ENCODE data around the gene THADA.
A peak's percentile ranks its signal among the peaks of the same experiment; 100 is the strongest.
"Not testable (repeated sequence)": the region's sequence is repeated elsewhere in the genome, so short reads cannot be mapped to it uniquely, and the experiment has no call there.

The THADA gene

DNA sequence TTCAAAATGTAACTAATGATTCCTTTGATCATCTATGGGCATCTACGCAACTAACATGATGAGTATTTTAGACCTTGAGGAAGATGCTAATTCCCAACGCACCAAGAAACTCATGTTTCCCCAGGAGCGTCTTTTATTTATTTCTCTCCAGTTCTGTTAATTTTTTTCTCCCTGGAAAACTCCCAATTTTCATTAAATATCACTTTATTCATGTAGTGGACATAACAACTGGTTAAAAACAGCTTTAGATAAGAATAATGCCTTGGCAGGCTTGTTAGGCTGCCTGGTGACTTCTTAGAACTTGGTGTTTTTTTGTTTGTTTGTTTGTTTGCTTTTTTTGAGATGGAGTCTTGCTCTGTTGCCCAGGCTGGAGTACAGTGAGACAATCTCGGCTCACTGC is 306.5 kb downstream of the THADA start:
- DNase-seq = no peak

DNA sequence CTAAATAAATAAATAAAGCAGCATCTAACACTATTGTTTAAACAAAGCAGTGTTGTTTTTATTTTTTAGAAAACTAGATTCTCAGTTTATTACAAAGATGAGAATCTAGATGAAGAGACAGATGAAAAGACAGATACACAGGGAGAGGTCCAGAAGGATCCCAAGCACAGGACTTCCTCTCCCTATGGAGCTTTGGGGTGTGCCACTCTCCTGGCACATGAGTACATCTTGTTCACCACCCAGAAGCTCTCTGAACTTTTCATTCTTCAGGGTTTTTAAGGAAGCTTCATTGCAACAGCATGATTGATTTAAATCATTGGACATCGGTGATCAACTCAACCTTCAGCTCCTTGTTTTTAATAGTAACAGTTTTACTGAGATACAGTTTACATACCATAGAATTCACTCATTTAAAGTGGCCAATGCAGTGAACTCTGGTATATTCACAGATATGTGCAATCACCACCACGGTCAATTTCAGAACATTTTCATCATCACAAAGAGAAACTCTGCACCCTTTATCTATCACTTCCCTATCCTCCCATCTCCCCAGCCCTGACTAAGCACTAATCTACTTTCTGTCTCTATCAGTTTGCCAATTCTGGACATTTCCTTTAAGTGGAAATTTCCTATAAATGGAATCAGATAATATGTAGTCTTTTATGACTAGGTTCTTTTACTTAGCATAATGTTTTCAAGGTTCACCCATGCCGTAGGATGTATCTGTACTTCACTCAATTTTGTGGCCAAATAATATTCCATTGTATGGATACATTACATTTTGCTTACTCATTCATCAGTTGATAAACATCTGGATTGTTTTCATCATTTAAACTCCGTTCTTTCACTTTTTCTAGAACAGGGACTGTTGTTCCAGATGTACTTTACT is 307.2 kb downstream of the THADA start:
- DNase-seq = no peak

DNA sequence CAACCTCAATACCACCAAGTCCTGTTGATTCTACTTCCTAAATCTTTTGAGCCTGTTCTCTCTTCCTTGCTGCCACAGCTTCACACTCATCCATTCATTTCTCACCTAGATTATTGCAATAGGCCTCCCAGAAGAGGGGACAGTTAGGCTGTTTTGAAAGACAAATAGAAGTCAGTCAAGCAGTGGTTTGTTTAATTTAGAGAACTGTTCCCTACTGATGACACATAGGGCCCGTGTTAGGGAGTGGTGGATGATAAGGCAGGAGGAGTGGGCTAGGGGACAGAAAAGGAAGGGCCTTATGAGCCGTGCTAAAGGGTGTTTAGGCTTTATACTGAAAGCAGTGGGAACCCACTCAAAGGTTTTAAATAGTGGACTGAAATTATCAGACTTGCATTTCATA is 309.9 kb downstream of the THADA start:
- DNase-seq = no peak

DNA sequence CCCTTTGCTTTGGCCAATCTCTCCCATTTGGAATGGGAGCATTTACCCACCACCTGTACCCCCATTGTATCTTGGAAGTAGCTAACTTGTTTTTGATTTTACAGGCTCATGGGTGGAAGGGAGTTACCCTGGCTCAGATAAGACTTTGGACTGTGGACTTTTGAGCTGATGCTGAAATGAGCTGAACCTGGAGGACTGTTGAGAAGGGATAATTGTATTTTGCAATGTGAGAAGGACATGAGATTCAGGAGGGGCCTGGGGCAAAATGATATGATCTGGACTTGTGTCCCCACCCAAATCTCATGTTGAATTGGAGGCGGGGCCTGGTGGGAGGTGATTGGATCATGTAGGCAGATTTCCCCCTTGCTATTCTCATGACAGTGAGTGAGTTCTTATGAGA is 310.9 kb downstream of the THADA start:
- no peak for DNase-seq

DNA sequence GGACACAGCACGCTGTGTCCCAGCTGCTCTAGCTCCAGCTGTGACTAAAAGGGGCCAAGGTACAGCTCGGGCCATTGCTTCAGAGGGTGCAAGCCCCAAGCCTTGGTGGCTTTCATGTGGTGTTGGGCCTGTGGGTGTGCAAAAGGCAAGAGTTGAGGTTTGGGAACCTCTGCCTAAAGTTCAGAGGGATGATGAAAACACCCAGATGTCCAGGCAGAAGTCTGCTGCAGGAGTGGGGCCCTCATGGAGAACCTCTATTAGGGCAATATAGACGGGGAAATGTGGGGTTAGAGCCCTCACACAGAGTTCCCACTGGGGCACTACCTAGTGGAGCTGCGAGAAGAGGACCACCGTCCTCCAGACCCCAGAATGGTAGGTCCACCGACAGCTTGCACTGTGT is 311.5 kb downstream of the THADA start:
- not testable (repeated sequence) for DNase-seq

DNA sequence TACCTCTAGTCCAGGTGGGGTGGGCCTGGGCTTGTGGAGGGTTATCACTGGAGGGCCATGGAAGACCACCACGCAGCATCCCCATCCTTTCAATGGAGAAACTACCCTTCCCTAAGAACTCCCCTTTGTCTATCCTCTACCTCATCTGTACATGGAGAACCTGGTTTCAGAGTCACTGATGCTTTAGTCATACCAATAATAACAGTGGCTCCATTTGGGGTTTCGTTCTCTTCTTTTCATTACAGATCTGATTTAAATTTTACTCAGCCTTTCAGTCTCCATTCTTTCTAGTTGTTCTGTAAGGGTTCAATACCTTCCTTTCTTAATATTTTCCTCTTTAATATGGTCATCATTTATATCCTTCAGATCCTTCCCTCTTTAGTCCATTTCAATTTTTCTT is 314.8 kb downstream of the THADA start:
- DNase-seq = no peak

DNA sequence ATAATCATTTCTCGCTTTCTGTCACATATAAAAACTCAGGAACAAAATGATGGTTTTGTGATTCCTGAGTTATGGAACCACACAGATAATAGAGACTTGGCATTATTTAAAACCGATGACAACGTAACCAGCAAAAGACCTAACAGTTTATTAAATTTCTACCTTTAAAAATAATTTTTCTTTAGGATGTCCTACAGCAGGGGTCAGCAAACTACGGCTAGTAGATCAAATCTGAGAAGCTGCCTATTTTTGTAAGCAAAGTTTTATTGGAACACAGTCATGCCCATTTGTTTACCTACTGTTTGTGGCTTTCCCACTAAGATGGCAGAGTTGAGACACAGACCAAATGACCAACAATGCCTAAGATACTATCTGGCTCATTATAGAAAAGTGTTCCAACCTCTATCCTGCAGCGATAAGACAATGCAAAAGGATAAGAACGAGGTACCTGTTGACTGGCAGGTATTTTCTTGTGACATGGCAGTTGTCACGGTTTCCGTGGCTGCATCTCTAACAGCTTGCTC is 316.5 kb downstream of the THADA start:
- no peak for DNase-seq

DNA sequence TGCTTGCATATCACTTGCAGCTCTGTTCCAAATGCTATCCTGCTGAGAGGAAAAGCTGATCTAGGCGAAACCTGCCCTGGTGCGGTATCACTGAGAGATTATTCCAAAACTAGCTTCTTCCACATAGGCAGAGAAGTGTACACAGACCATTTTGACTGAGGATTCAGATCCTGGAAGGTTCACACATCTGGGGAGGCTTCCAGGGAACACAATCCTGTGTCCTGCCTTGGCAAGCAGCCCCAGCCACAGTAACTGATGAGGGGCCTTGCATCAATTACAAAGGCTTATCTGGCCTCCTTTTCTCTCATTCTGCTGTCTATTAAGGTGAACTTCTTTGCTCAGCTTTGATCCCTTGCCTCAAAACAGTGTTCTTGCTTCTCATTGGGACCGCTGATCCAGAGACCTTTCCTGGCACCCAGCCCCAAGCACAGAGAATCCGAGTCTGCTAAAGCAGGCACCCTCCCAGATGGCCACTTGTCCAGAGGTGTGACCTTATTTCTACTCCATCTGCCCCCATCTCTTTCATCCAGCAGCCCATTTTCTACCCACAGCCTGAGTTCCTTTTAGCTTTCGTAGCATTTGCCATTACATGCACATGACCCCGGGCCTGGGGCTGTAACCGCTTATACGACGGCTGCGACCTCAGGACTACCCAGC is 317.1 kb downstream of the THADA start:
- peak in 1 of 2 experiments; percentile 28 for DNase-seq

DNA sequence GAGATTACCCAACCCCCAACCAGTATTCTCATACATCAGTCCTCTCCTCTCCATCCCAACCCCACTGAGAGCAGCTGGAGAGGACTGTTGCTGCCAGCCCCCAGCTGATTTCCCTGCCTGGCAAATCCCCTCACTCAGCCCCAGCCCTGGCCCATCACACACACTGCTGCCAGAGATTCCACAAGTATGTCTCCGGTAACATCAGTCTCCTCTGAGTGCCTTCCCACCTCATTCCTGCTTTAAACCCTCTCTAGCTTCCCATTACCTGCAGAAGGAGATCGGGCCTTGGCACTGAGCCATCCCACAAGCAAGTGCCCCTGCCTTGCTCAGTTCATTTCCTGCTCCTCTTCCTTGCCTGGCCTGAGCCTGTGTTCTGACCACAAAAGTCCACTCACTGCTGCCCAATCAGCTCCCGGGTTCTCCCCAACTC is 318.9 kb downstream of the THADA start:
- DNase-seq = no peak

DNA sequence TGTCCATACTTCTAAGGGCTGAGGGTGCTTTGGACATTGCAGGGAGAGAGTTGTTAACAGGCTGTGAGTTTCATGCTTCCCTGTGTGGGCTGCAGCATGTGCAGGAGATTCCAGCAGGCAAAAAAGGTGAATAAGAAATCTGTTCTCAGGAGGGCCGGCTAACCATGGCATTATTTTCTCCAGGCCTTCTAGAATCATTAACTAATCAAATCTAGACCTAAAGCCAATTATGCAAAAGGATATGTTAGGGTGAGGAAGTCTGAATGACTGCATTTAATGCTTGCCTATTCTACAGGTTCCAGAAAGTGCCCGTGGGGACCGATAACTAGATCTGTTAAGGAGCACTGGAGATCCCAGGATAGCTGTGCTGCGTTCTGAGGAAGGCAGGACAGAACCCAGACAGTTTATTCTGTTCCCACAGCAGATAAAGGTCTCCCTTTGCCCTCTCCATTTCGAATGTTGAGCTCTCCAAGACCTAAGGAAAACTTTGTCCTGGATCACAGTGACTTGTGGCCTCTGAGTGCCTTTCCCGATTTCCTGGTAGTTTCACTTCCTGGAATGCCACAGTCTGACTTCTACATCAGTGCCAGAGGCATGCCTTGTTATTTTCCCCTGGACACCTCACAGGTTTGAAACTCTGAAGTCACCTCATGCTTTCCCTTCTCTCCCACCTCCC is 319.4 kb downstream of the THADA start:
- no peak for DNase-seq

DNA sequence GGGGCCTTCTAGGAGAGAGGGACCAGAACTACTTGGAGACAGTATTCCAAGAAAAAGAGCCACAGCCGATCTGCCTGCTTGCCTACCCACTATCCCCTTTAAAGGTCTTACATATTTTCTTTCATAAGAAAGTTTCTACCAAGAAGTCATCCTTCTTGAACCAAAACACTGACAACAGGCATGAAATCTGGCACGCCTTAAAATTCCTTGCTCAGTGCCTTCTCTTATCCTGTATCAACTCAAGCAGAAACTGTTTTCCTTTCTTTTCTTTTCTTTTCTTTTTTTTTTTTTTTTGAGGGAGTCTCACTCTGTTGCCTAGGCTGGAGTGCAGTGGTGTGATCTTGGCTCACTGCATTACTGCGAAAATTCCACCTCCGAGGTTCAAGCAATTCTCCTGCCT is 321.1 kb downstream of the THADA start:
- no peak for DNase-seq

DNA sequence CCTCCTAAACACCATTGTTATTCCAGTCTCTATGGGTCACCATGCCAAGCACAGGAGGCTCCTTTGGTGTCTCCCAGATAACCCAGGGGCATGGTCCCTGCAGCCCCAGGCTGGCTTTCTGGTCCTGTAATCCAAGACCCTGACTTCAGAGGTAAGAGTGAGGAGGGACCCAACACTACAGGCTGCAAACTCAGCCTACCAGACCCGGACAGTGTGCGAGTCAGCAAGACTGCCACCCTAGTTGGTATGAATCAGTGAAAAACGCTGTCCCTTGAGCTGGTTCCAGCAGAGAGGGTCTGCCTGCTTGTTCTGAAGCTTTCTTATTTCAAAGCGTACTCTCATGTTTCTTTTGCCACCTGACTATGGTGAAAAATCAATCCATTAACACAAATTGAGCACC is 321.8 kb downstream of the THADA start:
- DNase-seq = no peak

DNA sequence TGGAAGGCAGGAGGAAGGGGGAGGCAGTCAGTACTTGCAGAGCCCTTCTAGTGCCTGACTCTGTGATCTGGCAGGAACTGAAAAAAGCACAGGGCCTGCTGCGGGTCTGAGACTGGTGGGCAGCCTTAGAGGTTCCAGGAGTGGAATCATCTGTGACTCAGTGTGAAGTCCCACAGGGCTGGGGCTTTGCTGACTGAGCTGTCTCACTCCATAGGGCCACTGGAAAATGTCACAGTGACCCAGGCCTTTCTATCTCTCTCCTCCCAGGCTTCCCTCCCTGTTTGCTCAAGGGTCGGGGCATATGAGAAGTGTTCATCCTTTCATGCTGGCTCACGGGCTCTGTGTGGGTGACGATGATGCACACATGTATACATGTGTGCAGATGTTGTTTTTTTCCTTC is 322.3 kb downstream of the THADA start:
- no peak for DNase-seq

DNA sequence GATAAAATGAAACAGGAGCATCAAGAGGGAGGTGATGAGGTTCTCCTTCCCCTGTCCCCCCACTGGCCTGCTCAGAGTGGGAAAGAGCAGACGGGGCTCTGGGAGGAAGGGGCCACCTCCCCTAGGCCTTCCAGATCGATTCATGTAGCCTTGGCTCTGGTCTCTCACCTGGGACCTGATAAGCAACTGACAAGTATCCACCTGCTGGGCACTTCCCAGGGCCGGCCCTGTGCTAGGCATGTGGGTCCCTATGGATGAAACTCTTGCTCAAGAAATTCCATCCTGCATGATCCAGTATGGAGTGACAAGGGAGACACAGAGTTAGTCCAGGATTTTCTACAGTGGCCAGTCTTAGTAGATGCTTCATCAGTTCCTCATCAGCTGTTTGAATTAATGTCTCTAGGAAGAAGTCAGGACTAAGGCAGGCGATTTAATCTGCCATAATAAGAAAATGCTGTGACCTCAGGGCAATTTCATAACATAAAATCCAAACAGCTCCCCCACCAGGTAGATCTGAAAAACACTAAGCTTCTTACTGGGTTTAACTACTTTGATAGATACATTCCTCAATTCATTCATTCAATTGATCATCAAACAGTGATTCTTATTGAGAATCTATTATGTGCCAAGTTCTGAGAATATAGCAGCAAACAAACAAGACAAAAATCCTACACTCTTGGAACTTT is 324.8 kb downstream of the THADA start:
- no peak for DNase-seq

DNA sequence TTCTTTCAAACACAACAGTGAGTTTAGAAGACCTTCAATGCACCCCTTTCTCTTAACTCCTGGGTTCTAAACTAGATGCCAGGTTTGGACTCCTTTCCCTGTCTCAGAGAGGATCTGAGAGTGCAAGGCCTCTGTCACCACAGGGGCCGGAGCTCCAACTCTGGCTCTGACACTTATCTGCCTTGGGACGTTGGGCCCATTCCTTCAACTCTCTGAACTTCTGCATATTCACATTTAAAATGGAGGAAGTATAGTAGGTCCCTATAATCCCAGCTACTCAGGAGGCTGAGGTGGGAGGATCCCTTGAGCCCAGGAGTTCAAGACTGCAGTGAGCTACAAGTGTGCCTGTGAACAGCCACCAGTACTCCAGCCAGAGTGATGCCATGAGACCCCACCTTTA is 325.4 kb downstream of the THADA start:
- DNase-seq = no peak

DNA sequence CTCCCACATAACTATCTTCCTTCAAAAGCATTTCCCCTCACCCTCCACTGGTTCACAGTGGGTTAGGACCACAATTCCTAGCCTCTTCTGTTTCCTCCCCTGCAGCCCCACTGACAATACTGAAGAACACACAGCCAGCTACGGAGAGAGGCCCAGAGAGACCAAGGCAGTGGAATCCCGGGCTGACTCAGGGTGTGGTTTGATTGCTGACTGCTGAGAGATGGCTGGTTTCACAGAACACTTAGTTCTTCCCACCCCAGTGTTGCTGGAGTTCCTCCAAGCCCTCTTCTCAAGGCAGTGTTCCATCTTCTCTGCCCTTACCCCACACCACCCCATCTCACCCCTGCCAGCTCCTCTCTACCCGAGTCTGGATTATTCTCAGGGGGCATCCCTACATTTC is 326.1 kb downstream of the THADA start:
- no peak for DNase-seq

DNA sequence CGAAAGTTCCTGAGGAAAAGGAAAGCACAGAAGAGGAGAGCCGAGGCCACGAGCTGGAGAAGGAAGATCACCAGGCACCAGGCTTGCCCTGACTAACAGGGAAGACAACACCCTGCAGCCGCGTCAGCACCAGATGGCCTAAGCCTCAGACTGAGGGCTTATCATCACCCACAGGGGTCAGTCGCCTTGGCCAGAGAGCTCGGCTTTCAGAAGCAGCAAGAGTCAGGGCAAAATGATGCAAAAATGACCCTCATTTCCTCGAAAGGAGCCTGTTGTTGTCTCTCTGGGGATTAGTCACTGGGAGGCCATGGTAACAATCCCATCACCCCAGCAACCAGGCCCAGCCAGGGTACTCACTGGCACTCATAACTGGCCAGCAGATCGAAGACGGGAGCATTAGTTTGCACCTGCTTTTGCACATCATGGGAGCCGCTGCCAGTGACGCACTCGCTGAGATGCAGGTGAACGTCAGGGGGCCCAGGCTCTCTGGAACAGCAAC is 326.7 kb downstream of the THADA start:
- no peak for DNase-seq

DNA sequence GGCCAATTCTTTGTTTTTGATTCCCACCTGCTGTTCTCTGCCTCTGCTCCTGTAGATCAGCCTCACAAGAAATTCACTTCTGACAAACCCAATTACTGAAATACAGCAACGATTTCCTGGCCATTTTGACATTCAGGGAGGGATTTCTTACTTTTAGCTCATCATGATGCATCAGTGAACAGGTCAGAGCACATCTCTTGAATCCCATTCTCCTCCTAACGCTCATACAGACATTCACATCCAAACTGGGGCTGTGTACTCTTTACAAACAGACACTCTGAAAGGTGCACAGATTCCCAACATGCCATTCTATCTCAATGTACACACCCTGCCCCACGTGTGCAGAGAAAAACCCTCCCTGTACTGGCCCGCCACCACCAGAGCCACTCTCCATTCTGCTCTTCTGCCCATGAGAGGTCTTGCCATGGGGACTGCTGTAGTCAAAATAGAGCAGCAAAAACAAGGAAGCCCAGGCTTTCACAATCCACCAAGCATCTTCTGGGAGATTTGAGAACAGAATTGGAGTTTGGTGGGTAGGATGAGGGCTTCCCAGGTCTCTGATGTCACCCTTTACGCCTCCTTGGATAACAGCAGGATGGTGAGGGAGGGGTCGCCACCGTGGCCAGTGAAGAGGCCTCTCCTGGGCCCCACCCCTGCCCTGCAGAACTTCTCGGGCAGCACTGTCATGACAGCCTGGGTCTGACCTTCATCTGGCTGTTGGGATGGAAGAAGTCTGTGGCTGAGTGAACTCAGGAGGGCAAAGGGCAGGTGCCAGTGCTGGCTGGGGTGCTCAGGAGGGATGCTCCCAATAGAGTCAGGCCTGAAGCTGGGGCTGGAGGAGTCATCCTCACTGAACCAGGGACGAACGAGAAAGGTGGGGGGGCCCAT is 327.5 kb downstream of the THADA start:
- DNase-seq = no peak

DNA sequence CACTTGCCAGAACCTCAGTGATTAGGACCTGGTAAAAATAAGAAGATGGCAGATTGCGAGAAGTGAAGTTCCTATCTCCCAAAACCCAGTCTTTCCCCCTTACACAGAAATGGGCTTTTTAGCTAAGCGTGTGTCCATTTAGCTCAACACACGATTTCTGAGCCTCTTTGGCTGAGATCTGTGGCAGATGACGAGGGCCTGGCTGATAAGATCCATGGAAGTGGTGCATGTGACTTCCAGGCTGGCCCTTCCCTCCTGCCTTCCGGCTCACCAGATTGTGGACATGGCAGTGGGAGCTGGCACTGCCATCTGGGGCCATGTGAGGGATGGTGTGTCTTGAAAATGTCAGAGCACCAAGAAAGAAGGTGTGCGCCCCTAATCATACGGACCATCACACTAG is 328.5 kb downstream of the THADA start:
- DNase-seq = no peak

DNA sequence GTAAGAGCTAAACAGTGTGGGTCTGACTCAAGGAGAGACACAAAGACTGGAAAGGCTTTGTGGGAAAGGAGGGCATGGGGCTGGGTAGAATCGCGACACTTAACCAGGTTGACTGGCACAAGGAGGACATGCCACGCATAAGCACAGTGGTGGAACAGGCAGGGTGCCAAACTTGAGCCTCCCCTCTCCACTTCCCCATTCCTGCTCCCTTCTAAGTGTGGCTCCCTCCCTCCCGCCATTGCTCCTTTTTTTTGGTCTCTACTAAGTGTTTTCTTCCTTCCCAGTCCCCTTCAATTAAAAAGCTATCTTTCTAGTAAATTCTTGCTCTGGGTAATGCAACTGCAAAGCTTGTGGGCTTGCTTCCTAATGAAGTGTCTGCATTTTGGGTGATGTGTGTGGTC is 329.1 kb downstream of the THADA start:
- no peak for DNase-seq

DNA sequence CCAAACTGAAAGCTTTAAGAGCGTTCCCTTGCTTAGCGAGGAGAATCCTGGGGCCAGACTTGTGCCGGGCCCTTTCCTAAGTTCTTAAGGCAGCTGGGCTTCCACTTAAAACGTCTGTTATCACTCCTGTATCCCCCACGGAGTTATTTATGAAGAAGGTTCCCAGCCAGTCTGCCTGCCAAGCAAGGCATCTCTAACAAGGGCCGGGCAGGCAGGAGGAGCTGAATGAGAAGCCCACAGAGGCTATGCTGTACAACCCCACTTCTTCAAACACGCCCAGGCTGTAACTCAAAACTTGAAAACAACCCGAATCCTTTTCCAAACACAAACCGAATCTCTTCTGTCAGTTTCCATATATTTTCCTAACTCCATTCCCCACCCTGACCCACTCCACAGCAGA is 330.4 kb downstream of the THADA start:
- DNase-seq = no peak

DNA sequence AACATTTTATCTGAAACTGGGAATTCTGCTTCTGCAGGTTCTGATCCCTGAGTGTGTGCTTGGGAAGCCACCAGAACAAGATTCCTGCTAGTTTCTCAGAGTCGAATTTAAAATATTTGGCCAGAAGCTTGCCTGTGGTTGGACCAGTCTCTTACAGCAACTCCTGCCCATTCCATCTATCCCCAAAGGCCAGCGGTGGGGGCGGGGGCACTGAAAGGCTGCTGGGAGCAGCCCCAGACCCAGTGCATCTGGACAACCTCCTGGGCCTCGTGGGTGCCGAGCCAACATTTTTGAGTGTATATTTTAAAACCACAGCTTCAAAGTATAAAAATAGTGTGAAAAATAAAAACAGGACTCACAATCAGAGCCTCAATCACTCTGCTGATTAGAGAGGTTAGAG is 330.8 kb downstream of the THADA start:
- DNase-seq = no peak

Measured in NCI-H2081 (cell line).